BJ (cell line): ENCODE results near the gene ISLR. TPM values are rescaled to one million over a fixed set of nuclear protein-coding genes. Genes with fewer than 3 reads are reported as not detected.

Experiments used
- CTCF ChIA-PET: fragments of 350-600 bp; formaldehyde crosslinking; extraction: SDS; loops from one replicate; lab custom pipeline; 2021; ENCODE audit warnings: antibody characterized with exemption, inconsistent platforms; lab: Yijun Ruan, JAX
- POLR2A ChIA-PET: fragments of 300-600 bp; sonication (Branson Sonifier 250); formaldehyde crosslinking; extraction: SDS; loops from one replicate; lab custom pipeline; 2021; ENCODE audit warnings: antibody characterized with exemption; lab: Charles Lee
- DNase-seq: peaks from one replicate; pipeline ENCODE4 v3.0.0-alpha.2; 2011; ENCODE audit warnings: low read depth
- H3K27me3 ChIP-seq: 2 replicates; pipeline ENCODE4 v1.6.0; 2011; ENCODE audit warnings: low read length; ENCODE audit not compliant: control insufficient read depth, insufficient read depth
- H3K36me3 ChIP-seq: 2 replicates; pipeline ENCODE4 v1.5.1; 2011; ENCODE audit warnings: low read length; ENCODE audit not compliant: control insufficient read depth, insufficient read depth
- H3K4me3 ChIP-seq: 2 replicates; pipeline ENCODE4 v1.5.1; 2011; ENCODE audit warnings: low read depth, mild to moderate bottlenecking, control low read depth, low read length
- polyA plus RNA-seq: library from polyadenylated mRNA; depleted of rRNA; stranded (reverse); fragments of >200 nt; gene quantifications from 2 replicates; pipeline ENCODE4 v1.2.3, GENCODE V29; 2011
- TF ChIP-seq, protein P1 (sequence below): IDR thresholded peaks from 2 replicates; pipeline ENCODE4 v1.5.1; 2011; ENCODE audit warnings: low read depth, mild to moderate bottlenecking, control low read depth, inconsistent platforms, low read length, moderate library complexity; ENCODE audit not compliant: insufficient read depth

Gene ISLR
- polyA plus RNA-seq, 1 experiment, result 64.0 TPM

DNA sequence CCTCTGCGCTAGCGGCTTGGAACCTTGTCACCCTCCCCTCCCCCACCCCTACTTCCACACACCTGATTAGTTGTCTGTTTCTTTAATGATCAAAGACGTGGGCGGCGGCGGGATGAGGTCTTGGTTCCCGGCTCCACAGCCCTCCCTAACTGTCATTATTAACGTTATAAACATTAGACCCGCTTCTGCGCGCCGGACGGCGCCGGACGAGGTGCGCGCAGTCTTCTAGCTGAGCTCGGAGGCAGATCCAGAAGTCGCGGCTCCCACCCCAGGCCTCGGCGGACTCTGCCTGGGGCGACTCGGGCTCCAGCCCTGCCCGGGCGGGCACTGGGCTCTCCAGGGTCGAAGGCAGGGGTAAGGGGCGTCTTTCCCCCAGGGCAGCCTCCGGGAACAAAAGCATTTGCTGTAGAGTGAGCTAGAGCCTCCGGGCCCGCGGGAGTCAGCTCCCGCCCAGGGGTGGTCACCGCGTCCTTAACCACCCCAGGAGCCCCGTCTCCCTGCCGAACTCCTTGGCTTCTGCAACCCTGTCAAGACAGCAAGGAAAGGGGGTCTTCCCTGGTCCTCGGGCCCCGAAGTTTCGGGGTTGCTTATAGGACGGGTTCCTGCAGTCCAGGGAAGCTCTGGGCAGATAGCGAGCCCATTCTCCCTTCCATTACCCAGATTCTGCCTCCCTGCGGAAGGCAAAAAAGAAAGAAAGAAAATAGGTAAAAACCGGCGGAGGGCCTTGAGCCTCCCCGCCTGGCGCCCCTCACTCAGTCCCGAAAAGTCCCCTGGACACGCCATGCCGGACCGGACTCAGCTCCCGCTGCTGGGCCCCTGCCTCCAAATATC is 45.3 kb upstream of the ISLR start:
- Histone ChIP-seq H3K27me3 (peaks cover 59% of the 10 kb centered on the region), H3K36me3 (no peaks in the 10 kb centered on the region), H3K4me3 (peak overlapping the region; percentile 34)
- ChIA-PET CTCF (interaction anchor here (0.6 to 6.5 kb wide), 27 partner anchors 8 to 200 kb away, joined by 3 to 86 read pairs (median 4); partner anchors contain the start of gene ISLR), POLR2A (interaction anchor here (0.6 kb wide), 1 partner anchor 179 kb away, joined by 4 read pairs; no protein-coding TSS in a partner anchor)
- TF ChIP-seq, protein P1, sequence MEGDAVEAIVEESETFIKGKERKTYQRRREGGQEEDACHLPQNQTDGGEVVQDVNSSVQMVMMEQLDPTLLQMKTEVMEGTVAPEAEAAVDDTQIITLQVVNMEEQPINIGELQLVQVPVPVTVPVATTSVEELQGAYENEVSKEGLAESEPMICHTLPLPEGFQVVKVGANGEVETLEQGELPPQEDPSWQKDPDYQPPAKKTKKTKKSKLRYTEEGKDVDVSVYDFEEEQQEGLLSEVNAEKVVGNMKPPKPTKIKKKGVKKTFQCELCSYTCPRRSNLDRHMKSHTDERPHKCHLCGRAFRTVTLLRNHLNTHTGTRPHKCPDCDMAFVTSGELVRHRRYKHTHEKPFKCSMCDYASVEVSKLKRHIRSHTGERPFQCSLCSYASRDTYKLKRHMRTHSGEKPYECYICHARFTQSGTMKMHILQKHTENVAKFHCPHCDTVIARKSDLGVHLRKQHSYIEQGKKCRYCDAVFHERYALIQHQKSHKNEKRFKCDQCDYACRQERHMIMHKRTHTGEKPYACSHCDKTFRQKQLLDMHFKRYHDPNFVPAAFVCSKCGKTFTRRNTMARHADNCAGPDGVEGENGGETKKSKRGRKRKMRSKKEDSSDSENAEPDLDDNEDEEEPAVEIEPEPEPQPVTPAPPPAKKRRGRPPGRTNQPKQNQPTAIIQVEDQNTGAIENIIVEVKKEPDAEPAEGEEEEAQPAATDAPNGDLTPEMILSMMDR, result no peak
- no peak for DNase-seq

DNA sequence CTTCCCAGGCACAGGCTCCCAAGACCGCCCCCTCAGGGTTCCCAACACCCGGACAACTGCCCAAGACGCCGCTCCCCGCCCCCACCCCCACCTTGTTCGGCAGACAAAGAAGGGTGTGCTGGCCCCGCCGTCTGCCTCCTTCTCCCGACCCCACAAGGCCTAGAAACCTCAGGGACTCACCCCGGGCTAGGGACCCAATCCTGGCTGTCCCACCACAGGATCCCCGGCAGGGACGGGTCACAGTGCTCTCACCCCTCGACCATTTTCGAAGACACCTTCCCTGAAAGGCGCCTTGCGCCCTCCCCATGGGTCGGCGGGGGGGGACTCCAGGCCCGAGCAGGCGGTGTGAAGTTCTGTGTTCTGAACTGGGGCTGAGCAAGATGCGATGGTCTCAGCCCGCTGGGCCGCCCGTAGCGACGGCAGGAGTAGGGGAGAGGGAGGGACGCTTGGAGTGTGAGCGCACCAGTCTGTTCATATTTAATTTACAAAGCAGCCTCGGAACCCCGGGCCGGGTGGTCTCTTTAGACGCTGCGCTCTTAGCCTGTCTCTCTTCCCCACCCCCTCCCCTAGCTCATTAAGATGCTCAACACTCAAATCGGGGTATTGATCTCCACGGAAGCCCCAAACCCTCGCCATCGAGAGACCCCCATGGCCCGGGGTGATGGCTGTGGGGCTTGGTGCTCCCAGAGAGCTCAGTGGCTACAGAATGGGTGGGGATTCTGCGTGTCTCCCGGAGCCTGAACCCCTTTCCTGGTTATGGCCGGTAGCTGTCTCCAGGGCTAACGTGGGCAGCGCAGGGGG is 44.5 kb upstream of the ISLR start:
- Histone ChIP-seq H3K36me3 (no peaks in the 10 kb centered on the region), H3K27me3 (peaks cover 62% of the 10 kb centered on the region), H3K4me3 (no peak overlapping the region)
- ChIA-PET CTCF (interaction anchor here (0.6 to 6.5 kb wide), 25 partner anchors 7 to 196 kb away, joined by 3 to 86 read pairs (median 4); no protein-coding TSS in a partner anchor), POLR2A (no interaction called here)
- DNase-seq, result no peak
- TF ChIP-seq, protein P1, result no peak

DNA sequence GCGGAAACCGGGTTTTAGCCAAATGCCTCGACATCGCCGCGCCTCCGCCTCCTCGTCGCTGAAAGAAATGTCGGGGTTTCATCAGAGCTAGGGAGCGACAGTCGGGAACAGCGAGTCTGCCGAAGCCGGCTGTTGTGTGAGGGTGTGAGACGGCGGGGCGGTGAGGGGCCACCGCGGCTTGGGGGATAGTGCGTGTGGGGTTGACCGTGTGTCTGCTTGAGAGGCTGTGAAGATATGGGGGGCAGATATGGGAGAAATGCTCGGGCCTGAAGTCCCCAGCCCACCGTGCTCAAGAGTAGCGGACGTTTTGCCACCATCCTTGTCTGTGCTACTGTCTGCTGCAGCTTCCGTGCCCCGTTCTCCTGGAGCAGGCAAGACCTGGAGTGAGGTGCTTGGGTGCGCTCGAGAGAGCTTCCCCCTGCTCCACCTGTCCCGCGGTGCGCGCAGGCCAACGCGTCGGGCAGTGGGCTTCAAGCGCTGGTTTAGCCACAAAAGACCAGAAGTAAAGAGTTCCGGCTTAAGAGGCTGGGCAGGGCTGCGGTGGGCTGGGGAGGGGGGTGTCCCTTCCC is 43.8 kb upstream of the ISLR start:
- ChIA-PET CTCF (interaction anchor here (0.6 to 6.5 kb wide), 11 partner anchors 32 to 192 kb away, joined by 3 to 86 read pairs (median 3); no protein-coding TSS in a partner anchor), POLR2A (no interaction called here)

DNA sequence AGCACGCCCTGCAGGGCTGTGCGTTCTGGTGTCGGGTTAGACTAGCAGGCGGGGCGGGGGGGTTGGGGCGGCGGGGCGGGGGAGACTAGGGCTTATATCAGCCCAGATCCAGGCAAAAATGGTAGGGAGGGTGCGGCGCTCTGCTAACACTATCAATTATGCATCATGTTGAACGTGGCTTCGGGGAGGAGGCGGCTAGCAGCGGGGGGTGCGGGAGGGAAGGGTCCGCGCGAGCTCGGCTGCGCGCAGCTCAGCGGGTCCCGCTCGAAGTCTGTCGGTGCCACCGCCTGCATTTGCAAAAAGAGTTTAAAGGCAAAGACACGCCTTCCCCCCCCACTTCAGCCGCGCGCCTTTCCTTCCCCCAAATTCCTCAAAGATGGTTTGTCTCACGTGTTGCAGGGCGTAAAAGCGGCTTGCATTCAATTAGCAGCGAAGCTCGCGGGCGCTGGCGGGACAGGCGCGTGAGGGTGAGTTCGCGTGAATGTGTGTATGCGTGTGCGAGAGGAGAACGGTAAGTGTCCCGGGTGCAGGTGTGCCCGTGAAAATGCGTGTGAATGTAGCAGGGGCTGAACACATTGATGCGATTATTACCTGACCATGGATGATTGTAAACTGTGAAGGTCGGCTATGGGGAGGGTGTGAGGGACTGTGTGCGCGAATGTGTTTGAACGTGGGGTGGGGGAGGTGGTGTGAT is 43.2 kb upstream of the ISLR start, which contains the start of gene ISLR2:
Gene ISLR2, plus strand, starts transcription at position 432 of the 694 bp plus-strand sequence. CDS start 2,169 bp downstream, outside the sequence.
- ChIA-PET POLR2A (no interaction called here), CTCF (interaction anchor here (0.7 to 6.5 kb wide), 7 partner anchors 135 to 191 kb away, joined by 3 to 86 read pairs (median 4); no protein-coding TSS in a partner anchor)
- no peak for DNase-seq
- H3K4me3 ChIP-seq, result no peak within 1 kb of the TSS
- TF ChIP-seq, protein P1, result no peak
- H3K36me3 ChIP-seq, result no peaks in the 10 kb centered on the region
- H3K27me3 ChIP-seq, result peaks cover 61% of the 10 kb centered on the region

More for the DNA sequence above, 43.8 kb upstream of the ISLR start:
- Histone ChIP-seq H3K4me3 (no peak overlapping the region), H3K36me3 (no peaks in the 10 kb centered on the region), H3K27me3 (peaks cover 64% of the 10 kb centered on the region)
- TF ChIP-seq, protein P1, result no peak
- DNase-seq, result no peak
